HG03066 (cell line): Measurements from ENCODE around the gene JADE3.

Source experiments
- ATAC-seq: cut with Tn5 transposase; IDR thresholded peaks from one replicate; pipeline ENCODE4 v1.9.1; 2021; ENCODE audit warnings: low read depth; ENCODE audit not compliant: unreplicated experiment

JADE3 gene

DNA sequence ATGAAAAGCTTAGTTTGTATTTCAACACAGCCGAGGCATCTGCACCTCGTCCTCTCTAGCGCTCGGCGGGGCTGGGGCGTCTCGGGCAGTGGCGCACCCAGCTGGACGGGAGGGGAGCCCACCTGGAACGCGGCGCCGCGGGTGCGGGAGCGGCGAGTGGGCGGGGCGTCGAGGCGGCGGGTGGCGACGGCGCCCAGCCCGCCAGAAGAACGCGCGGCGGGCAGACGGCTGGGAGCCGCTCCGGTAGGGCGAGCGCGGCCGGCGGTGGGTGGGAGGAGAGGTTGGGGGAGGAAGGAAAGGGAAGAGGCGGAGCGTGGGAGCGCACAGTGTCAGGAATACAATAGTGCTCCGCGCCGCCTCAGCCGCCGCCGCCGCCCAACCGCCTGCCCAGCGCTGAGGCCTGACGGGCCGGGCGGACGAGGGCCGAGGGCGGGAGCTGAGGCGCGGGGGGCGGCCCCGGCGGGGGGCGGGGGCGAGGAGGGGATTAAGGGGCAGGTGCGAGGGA, at the start of gene JADE3:
JADE3 (plus strand) TSS at position 324 of the 505 bp plus-strand sequence. CDS start 72,474 bp downstream, outside the sequence.
- peak; percentile 51 for ATAC-seq

- no peak for ATAC-seq
Observed at GRCh38 chrX:46863072-46863471, 49.1 kb upstream of the JADE3 start.

DNA sequence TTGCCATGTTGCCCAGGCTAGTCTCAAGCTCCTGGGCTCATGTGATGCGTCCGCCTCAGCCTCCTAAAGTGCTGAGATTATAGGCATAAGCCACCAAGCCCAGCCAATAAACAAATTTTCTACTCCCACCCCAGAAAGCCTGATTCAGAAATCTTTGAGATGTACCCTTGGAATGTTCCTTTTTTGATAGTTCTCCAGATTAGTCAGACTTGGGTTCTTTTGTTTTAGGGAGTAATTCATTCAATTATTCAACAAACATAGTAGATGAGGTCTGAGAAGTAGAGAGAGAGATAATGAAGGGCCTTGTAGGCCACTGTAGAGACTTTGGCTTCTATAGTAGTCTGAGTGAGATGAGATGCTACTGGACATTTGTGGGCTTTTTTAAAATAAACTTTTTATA, 47.6 kb upstream of the JADE3 start:
- ATAC-seq: no peak

DNA sequence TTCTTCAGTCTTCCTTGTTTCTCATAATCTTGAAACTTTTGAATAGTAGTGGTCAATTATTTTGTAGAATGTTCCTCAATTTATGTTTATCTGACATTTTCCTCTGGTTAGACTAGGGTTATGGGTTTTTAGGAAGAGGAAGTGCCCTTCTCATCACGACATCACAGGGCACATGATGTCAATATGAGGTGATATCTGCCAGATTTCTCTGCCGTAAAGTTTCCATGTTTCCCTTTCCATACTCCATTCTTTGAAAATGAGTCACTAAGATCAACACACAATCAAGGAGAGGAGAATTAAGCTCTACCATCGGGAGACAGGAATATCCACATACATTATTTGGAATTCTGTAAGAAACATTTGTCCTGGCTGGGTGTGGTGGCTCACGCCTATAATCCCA, 46.9 kb upstream of the JADE3 start:
- no peak for ATAC-seq

- ATAC-seq: no peak
Observed at GRCh38 chrX:46866726-46867125, 45.5 kb upstream of the JADE3 start.

DNA sequence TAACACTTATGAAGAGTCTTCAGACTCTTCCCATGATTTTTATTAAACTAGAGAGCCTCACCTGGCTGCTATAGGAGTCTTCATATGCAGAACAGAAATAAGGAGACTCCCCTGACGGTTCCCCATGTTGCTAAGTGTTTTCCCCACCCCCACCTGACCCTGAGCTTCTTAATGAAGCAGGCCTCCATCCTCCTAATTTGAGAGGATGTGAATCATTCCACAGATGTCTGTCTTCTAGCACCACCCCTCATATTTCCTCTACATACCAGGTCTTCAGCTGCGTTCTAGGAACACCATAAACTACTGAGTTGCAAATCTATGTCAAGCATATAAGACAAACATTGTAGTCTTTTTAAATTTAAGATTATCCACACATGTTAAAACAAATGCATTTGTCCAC, 38.5 kb upstream of the JADE3 start:
- ATAC-seq: no peak

DNA sequence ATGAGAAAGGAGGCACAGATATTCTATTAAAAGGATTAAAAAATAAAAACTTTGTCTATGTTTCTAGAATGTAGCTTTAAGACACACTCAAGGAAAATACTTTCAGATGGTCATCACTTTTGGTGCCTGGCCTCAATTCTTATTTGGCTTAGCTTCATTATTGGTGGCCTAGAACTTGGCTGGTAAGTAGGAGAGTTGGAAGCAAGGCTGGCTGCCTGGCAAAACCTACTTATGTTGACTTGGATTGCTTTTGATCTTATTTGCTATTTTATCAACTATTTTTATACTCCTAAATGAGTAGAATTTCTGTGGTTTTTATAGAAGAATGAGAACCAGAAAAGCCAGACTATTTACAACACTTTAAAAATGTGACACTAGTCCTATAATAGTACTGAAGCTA, 35.3 kb upstream of the JADE3 start:
- ATAC-seq: no peak

DNA sequence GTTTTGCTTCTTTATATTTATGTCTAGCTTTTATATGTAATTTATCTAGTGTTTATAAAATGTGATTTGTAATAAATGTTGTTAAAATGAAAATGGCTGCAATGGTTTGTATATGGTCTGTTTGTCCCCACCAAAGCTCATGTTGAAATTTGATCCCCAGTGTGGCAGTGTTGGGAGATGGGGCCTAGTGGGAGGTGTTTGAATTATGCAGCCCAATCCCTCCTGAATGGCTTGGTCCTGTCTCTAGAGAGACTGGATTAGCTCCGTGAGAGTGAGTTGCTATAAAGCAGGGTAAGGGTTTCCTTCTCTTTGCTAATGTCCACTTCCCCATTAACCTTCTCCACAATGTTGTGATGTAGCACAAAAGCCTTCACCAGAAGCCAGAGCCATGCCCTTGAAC, 30.0 kb upstream of the JADE3 start:
- no peak for ATAC-seq

DNA sequence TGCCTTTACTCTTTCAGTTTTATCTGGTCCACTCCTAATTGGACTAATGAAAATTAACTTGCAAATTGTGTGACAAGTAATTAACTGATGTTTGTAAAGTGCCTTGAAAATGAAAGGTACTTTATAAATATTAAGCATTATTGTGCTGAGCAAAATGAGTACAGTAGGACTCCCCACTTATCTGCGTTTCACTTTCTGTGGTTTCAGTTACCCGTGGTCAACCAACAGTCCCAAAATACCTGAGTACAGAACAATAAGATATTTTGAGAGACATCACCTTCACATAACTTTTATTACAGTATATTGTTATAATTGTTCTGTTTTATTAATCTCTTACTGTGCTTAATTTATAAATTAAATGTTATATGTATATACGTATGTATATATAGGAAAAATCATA, 27.4 kb upstream of the JADE3 start:
- ATAC-seq: no peak

DNA sequence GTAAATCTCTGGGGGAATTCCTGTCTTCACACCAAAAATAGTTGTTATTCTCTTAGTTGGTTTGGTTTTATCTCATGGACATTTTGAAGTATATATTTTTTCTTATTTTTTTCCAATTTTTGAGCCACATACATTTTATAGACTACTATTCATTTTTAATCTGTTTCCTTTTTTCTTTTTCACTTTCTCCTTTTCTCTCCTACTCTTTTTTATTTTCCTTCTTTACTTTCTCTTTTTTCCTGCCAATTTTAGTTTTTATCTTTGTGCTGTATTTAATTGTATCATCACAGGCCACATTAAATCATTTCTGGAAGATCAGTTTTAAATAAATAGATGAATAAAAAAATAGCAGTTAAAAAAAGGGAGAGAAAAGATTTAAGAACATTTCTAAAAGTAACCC, 14.0 kb upstream of the JADE3 start:
- ATAC-seq: no peak

DNA sequence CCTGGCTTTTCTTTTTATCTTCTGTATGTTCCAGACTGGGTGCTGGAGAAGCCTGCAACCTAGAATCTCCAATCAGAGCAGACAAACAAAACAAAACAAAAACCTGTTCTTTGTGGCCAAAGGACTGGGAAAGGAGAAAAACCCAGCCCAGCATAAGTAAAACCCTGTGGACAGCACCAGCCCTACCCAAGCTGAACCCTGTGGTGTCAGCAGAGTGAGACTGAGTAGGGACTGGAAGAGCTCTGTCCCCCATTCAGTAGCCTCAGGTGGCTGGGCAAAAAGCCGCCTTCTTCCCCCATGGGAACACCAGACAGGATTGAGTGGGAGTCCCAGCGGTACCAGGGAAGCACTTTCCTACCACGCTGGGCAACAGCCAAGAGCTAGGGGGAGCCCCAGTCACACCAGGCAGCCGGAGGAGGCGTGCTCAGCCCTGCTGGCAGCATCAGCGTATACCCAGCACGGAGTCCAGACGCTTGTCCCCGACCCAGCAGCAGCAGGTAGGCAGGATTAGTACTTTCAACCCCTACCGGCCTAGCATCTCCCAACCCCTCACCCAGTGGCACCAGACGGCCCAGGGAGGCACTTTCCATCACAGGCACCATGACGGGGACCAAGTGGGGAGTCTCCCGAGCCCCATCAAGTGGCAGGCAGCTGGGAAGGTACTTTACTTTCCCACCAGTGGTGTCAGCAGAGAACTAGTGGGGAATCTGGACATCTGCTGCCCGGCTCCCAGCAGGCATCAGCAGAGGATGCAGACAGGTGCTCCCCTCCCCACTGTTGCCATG, 8.6 kb upstream of the JADE3 start:
- ATAC-seq: peak; percentile 90

DNA sequence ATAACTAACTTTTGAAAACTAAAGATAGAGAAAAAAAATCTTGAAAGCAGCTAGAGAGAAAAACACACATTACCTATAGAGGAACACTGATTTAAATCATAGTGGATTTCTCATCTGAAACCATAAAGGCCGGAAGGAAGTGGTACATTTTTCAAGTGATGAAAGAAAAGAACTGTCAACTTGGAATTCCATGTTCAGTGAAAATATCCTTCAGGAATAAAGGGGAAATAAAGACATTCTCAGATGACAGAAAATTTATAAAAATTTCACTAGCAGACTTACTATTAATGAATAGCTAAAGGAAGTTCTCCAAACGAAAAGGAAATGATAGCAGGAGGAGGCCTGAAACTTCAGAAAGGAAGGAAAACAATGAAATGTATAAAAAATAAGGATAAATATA, 7.6 kb upstream of the JADE3 start:
- ATAC-seq: no peak

DNA sequence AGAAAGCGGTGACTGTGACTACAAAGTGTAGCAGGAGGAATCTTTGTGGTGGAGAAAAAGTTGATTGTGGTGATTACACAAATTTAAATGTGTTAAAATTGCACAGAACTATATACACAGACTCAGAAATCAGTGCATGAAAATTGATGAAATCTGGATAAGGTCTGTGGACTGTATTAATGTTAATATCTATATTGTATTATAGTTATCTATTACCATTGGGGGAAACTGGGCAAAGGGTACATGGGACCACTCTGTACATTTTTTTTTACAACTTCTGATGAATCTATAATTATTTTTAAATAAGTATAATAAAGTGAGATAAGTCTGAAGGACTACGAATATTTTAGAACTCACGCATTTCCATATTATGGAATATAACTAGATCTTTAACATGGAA, 1.8 kb upstream of the JADE3 start:
- ATAC-seq: no peak

GRCh38 chrX:46912603-46913491, 626 bp downstream of the JADE3 start:
- ATAC-seq: peak; percentile 64

GRCh38 chrX:46913667-46914066, 1.4 kb downstream of the JADE3 start:
- ATAC-seq: no peak

DNA sequence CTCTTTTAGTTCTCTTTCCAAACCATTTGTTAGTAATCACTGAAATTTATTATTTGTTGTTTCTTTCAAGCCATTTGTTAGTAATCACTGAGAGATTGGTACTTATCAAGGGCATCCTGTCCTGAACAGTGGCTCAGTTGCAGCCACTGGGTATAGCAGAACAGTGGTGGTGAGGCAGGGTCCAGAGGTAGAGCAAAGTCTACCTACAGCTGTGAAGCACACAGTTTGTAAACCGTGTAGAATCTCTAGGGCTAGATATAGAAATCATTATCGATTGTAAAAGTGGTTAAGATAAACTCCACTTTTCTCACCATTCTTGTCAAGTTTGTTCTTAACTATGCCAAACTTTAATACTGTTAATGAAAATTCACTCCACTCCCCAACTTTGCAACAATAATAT, 4.1 kb downstream of the JADE3 start:
- ATAC-seq: no peak

GRCh38 chrX:46917622-46918021, 5.4 kb downstream of the JADE3 start:
- ATAC-seq: no peak

- no peak for ATAC-seq
Observed at GRCh38 chrX:46918434-46918833, 6.2 kb downstream of the JADE3 start.

DNA sequence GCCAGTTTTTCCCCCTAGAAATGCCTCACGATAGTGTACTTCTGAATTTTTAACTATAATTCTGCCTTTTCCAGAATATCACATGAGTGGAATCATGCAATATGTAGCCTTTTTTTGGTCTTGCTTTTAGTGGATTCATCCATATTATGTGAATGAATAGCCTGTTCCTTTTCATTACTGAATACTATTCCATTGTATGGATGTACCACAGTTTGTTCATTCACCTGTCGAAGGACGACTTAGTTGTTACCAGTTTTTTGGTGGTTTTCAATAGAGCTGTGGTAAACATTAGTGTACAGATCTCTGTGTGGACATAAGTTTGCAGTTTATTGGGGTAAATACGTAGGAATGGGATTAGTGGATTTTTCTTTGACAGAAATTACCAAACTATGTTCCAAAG, 8.0 kb downstream of the JADE3 start:
- ATAC-seq: no peak

- no peak for ATAC-seq
Observed at GRCh38 chrX:46922611-46923010, 10.4 kb downstream of the JADE3 start.

DNA sequence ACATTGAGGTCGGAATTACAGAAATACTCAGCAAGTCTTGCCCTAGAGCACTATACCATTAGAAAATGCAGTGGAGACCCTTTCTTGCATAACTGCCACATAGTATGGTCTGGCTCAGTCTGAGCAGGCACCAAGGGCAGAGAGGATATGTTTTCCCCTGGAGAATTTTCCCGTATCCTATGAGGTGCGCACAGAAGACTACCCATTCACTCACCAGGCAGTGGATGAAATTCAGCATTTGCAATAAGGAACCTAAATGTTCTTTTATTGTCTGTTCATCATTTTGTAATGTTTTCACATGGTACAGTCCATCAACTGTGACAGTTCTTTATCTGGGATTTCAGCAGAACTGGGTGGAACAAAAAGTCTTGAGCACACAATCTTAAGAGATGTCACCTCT, 15.5 kb downstream of the JADE3 start:
- no peak for ATAC-seq
